ENCODE data around the gene CD37. TPM values are rescaled to one million over a fixed set of nuclear protein-coding genes. Genes with fewer than 3 reads are reported as not detected.
"Not testable (repeated sequence)": the region's sequence is repeated elsewhere in the genome, so short reads cannot be mapped to it uniquely, and the experiment has no call there.

Gene CD37
- 10 to 100 TPM in 1 of 6 donors, 1 to 10 TPM in 3, under 1 TPM in 2; 0.35 to 23.1 (median 2.7) TPM for total RNA-seq
- polyA plus RNA-seq: 1 to 10 TPM; 1.8 to 2.0 TPM

- H3K4me3 ChIP-seq: peak within 1 kb of the TSS in 1 of 4 donors; percentile 30
- H3K27me3 ChIP-seq: no peaks in the 10 kb centered on the region
- H3K36me3 ChIP-seq: peaks cover 0 to 7% (median 0%) of the 10 kb centered on the region in 3 donors
- no peaks in the 10 kb centered on the region for H3K4me1 ChIP-seq
- no peak for TF ChIP-seq CTCF (IDR thresholded peaks at IDR 0.05)
- H3K9me3 ChIP-seq: no peaks in the 10 kb centered on the region
- intact Hi-C loops (cut with DNase I): no loop called here
- no peak for FAIRE-seq
- WGBS, 2 donors: 79 to 85% methylated on average over 12 to 13 of the region's 13 CpGs
- peak in 1 of 6 donors; percentile 14 for DNase-seq
- H3K27ac ChIP-seq: peak within 1 kb of the TSS in 1 of 4 donors; percentile 22
- no peak for ATAC-seq
Observed at GRCh38 chr19:49335071-49335783, at the start of gene CD37. CD37 (plus strand) TSS chr19:49335406; CDS start chr19:49335541, 135 bp downstream.

DNA sequence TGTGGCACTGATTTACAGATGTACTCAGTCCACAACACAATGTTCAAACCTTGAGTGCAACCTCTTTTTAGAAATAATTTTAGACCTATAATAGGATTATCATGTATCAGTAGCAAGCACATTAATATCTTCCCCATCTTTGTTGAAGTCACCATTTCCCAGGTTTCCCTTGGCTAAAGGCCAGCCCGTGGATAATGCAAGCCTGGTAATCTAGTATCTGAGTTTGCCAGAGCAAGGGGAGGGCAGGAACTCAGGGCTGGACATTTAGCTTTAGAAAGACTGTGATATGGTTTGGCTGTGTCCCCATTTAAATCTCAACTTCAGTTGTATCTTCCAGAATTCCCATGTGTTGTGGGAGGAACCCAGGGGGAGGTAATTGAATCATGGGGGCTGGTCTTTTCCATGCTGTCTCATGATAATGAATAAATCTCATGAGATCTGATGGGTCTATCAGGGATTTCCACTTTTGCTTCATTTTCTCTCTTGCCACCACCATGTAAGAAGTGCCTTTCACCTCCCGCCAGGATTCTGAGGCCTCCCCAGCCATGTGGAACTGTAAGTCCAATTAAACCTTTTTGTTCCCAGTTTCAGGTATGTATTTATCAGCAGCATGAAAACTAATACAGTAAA lies 48.0 kb upstream of the CD37 start:
- intact Hi-C loops (cut with DNase I): no loop called here

GRCh38 chr19:49288205-49288604 lies 47.0 kb upstream of the CD37 start:
- H3K36me3 ChIP-seq; FAIRE-seq; DNase-seq; intact Hi-C loops (cut with DNase I); H3K27ac ChIP-seq; H3K27me3 ChIP-seq; ATAC-seq; H3K4me3 ChIP-seq; H3K9me3 ChIP-seq; H3K4me1 ChIP-seq: not testable (repeated sequence)
- WGBS, 2 donors: 92 to 93% methylated on average over 4 of the region's 4 CpGs

More for the DNA sequence above, 48.0 kb upstream of the CD37 start:
- ATAC-seq: no peak
- FAIRE-seq: no peak
- H3K4me3 ChIP-seq: no peak overlapping the region
- TF ChIP-seq CTCF (IDR thresholded peaks at IDR 0.05): no peak
- H3K27ac ChIP-seq: no peak overlapping the region
- no peaks in the 10 kb centered on the region for H3K36me3 ChIP-seq
- no peaks in the 10 kb centered on the region for H3K4me1 ChIP-seq
- no peaks in the 10 kb centered on the region for H3K27me3 ChIP-seq
- no peak for DNase-seq
- 30 to 53% methylated on average over 2 of the region's 2 CpGs for WGBS, 2 donors
- no peaks in the 10 kb centered on the region for H3K9me3 ChIP-seq

DNA sequence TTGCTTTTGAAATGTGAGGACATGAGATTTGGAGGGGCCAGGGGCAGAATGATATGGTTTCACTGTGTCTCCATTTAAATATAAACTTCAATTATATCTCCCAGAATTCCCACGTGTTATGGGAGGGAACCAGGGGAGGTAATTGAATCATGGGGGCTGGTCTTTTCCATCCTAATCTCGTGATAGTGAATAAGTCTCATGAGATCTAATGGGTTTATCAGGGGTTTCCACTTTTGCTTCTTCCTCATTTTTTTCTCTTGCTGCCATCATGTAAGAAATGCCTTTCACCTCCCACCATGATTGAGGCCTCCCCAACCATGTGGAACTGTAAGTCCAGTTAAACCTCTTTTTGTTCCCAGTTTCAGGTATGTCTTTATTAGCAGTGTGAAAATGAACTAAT lies 45.9 kb upstream of the CD37 start:
- H3K4me1 ChIP-seq; H3K4me3 ChIP-seq; H3K9me3 ChIP-seq; H3K36me3 ChIP-seq; intact Hi-C loops (cut with DNase I); ATAC-seq; DNase-seq; FAIRE-seq; H3K27me3 ChIP-seq; H3K27ac ChIP-seq: not testable (repeated sequence)
- WGBS, 2 donors: 38 to 59% methylated on average over 2 of the region's 2 CpGs

- no peak overlapping the region for H3K4me3 ChIP-seq
- no peak for FAIRE-seq
- intact Hi-C loops (cut with DNase I): no loop called here
- H3K27me3 ChIP-seq: no peaks in the 10 kb centered on the region
- ATAC-seq: no peak
- H3K27ac ChIP-seq: no peak overlapping the region
- H3K36me3 ChIP-seq: no peaks in the 10 kb centered on the region
- DNase-seq: no peak
- no peaks in the 10 kb centered on the region for H3K4me1 ChIP-seq
- WGBS, 2 donors: 85 to 94% methylated on average over 3 of the region's 3 CpGs
- no peak for TF ChIP-seq CTCF (IDR thresholded peaks at IDR 0.05)
- no peaks in the 10 kb centered on the region for H3K9me3 ChIP-seq
Observed at GRCh38 chr19:49290517-49290916, 44.7 kb upstream of the CD37 start.

GRCh38 chr19:49294401-49294800 lies 40.8 kb upstream of the CD37 start:
- no peak for TF ChIP-seq CTCF (IDR thresholded peaks at IDR 0.05)
- no peaks in the 10 kb centered on the region for H3K27me3 ChIP-seq
- ATAC-seq: no peak
- no peaks in the 10 kb centered on the region for H3K4me1 ChIP-seq
- H3K27ac ChIP-seq: no peak overlapping the region
- intact Hi-C loops (cut with DNase I): no loop called here
- H3K36me3 ChIP-seq: no peaks in the 10 kb centered on the region
- WGBS, 2 donors: 77 to 82% methylated on average over 6 of the region's 6 CpGs
- FAIRE-seq: no peak
- DNase-seq: no peak
- no peaks in the 10 kb centered on the region for H3K9me3 ChIP-seq
- H3K4me3 ChIP-seq: no peak overlapping the region

All from pancreas (tissue), 10 donors.